HUES64 (cell line): Measurements from ENCODE around the gene NCAM2.

ENCODE experiments used
- H3K27ac ChIP-seq: 2 replicates; pipeline ENCODE4 v1.7.0; 2013; ENCODE audit warnings: low read depth, low read length, inconsistent platforms
- H3K27me3 ChIP-seq: 2 replicates; pipeline ENCODE4 v1.6.1; 2013; ENCODE audit warnings: mild to moderate bottlenecking, low read length; ENCODE audit not compliant: insufficient read depth
- H3K36me3 ChIP-seq: 2 replicates; pipeline ENCODE4 v1.6.1; 2013; ENCODE audit warnings: mild to moderate bottlenecking, low read length; ENCODE audit not compliant: insufficient read depth
- H3K4me1 ChIP-seq: 2 replicates; pipeline ENCODE4 v1.6.1; 2013; ENCODE audit warnings: mild to moderate bottlenecking, low read length, moderate library complexity; ENCODE audit not compliant: insufficient read depth
- H3K4me3 ChIP-seq: 2 replicates; pipeline ENCODE4 v1.5.1; 2013; ENCODE audit warnings: mild to moderate bottlenecking, low read length, moderate library complexity
- H3K9ac ChIP-seq: 2 replicates; pipeline ENCODE4 v1.6.1; 2013; ENCODE audit warnings: mild to moderate bottlenecking, low read depth, low read length
- H3K9me3 ChIP-seq: 2 replicates; pipeline ENCODE4 v1.6.1; 2013; ENCODE audit warnings: low read depth, low read length; ENCODE audit not compliant: insufficient read depth
- WGBS: fragments of 150-250, 120-280 bp; methylation state at CpG from one replicate; pipeline ENCODE4 v1.1.7; 2013; ENCODE audit warnings: missing lambda C conversion rate; 5-methylcytosine and 5-hydroxymethylcytosine counted together

The NCAM2 gene

GRCh38 chr21:21028275-21028820 lies 30.1 kb downstream of the NCAM2 start:
- Histone ChIP-seq H3K9me3 (no peaks in the 10 kb centered on the region), H3K27me3 (no peaks in the 10 kb centered on the region), H3K9ac (no peak overlapping the region), H3K36me3 (no peaks in the 10 kb centered on the region), H3K4me3 (no peak overlapping the region), H3K4me1 (peaks cover 8% of the 10 kb centered on the region), H3K27ac (no peak overlapping the region)
- 99% methylated on average over 2 of the region's 5 CpGs for WGBS

DNA sequence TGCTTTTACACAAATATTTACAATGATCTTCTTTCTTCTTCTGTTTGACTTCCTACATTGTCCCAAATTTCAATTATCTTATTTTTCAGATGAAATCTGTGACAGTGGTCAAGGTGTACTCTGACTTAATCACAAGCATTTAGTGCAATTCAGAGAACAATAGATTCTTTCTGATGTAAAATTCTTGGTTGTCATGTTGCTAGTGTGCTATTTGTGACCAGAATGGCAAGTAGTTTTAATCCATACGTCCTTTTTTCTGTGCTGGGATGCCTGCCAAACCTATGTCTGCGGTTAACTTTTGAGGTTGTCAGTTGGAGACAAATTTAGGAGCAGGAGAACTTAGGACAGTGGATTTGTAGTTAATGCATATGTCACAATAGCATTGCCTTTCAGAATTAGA lies 31.0 kb downstream of the NCAM2 start:
- Histone ChIP-seq H3K36me3 (no peaks in the 10 kb centered on the region), H3K27ac (no peak overlapping the region), H3K9me3 (no peaks in the 10 kb centered on the region), H3K27me3 (no peaks in the 10 kb centered on the region), H3K9ac (no peak overlapping the region), H3K4me1 (peaks cover 8% of the 10 kb centered on the region), H3K4me3 (no peak overlapping the region)
- WGBS: 66% methylated on average over 2 of the region's 2 CpGs

DNA sequence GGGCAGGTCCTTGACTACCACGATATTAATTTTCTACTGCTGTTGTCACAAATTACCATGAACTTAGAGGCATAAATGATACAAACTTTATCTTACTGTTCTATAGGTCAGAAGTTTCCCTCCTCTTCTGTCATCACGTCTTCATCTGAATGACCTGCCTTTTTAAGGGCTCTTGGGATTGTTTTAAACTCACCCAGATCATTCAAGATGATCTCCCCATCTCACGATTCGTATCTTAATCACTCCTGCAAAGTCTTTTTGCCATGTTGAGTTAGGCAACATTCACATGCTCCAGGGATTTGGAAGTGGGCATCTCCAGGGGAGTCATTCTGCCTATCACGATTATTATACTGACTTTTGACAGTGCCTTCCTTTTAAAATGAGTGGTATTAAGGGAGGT lies 32.1 kb downstream of the NCAM2 start:
- peaks cover 8% of the 10 kb centered on the region for H3K4me1 ChIP-seq
- no peaks in the 10 kb centered on the region for H3K9me3 ChIP-seq
- WGBS: 95% methylated on average over 5 of the region's 5 CpGs
- no peak overlapping the region for H3K4me3 ChIP-seq
- H3K27me3 ChIP-seq: no peaks in the 10 kb centered on the region
- no peaks in the 10 kb centered on the region for H3K36me3 ChIP-seq
- H3K9ac ChIP-seq: no peak overlapping the region
- H3K27ac ChIP-seq: no peak overlapping the region

- Histone ChIP-seq H3K27ac (no peak overlapping the region), H3K27me3 (no peaks in the 10 kb centered on the region), H3K4me3 (no peak overlapping the region), H3K4me1 (peaks cover 4% of the 10 kb centered on the region), H3K9ac (no peak overlapping the region), H3K9me3 (no peaks in the 10 kb centered on the region), H3K36me3 (no peaks in the 10 kb centered on the region)
- 96% methylated on average over 1 of the region's 2 CpGs for WGBS
Observed at GRCh38 chr21:21034036-21034435, 35.8 kb downstream of the NCAM2 start.

DNA sequence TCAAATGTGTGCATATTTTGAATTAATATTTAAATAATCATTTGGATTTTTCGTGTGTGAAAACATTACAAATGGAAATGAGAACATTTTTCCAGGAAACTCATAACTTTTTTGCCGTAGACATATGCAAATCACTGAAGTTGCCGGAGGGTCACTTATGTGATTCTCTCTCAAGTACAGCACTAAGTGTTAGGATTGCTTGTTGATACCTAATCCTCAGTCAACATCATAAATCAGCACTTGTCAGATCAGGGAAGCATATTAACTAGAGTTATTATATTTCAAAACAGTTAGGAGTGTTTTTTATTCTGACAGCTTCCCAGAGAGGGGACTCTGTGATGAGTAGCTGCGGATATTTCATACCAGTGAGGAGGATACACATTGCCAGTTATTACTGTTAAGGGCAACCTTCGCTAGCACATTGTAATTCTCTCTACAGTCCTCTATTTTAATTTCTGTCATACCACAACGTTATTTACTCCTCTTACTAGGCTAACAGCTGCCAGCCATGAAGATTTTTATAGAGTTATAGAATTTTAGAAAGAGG lies 41.5 kb downstream of the NCAM2 start:
- H3K36me3 ChIP-seq: no peaks in the 10 kb centered on the region
- no peak overlapping the region for H3K9ac ChIP-seq
- no peaks in the 10 kb centered on the region for H3K27me3 ChIP-seq
- no peak overlapping the region for H3K4me3 ChIP-seq
- H3K9me3 ChIP-seq: no peaks in the 10 kb centered on the region
- 93% methylated on average over 5 of the region's 6 CpGs for WGBS
- no peaks in the 10 kb centered on the region for H3K4me1 ChIP-seq
- H3K27ac ChIP-seq: no peak overlapping the region

GRCh38 chr21:21045518-21045917 lies 47.3 kb downstream of the NCAM2 start:
- no peak overlapping the region; the same call in 1 of the 2 replicates for H3K9ac ChIP-seq
- H3K27me3 ChIP-seq: no peaks in the 10 kb centered on the region

GRCh38 chr21:21046063-21046462 lies 47.9 kb downstream of the NCAM2 start:
- no peaks in the 10 kb centered on the region for H3K9me3 ChIP-seq
- no peaks in the 10 kb centered on the region for H3K36me3 ChIP-seq
- no peak overlapping the region; the same call in 1 of the 2 replicates for H3K9ac ChIP-seq
- peak overlapping the region; percentile 4; the same call in 1 of the 2 replicates for H3K4me3 ChIP-seq
- peak overlapping the region; percentile 93 for H3K27ac ChIP-seq
- WGBS: 25% methylated on average over 2 of the region's 2 CpGs
- H3K4me1 ChIP-seq: peaks cover 25% of the 10 kb centered on the region
- H3K27me3 ChIP-seq: no peaks in the 10 kb centered on the region

More at GRCh38 chr21:21045518-21045917, 47.3 kb downstream of the NCAM2 start:
- peaks cover 25% of the 10 kb centered on the region for H3K4me1 ChIP-seq
- H3K9me3 ChIP-seq: no peaks in the 10 kb centered on the region
- peak overlapping the region; percentile 4; the same call in 1 of the 2 replicates for H3K4me3 ChIP-seq
- H3K36me3 ChIP-seq: no peaks in the 10 kb centered on the region
- 92% methylated on average over 2 of the region's 3 CpGs for WGBS
- peak overlapping the region; percentile 93 for H3K27ac ChIP-seq

GRCh38 chr21:21051109-21052055 lies 53.2 kb downstream of the NCAM2 start:
- 71% methylated on average over 4 of the region's 4 CpGs for WGBS
- no peaks in the 10 kb centered on the region for H3K27me3 ChIP-seq
- no peak overlapping the region for H3K4me3 ChIP-seq

GRCh38 chr21:21052672-21053071 lies 54.5 kb downstream of the NCAM2 start:
- H3K4me3 ChIP-seq: no peak overlapping the region
- no peaks in the 10 kb centered on the region for H3K36me3 ChIP-seq
- no peak overlapping the region for H3K27ac ChIP-seq
- H3K27me3 ChIP-seq: no peaks in the 10 kb centered on the region
- no CpG with 5 or more reads among the region's 2 CpGs for WGBS
- H3K4me1 ChIP-seq: peaks cover 29% of the 10 kb centered on the region
- no peaks in the 10 kb centered on the region for H3K9me3 ChIP-seq
- H3K9ac ChIP-seq: no peak overlapping the region

More at GRCh38 chr21:21051109-21052055, 53.2 kb downstream of the NCAM2 start:
- Histone ChIP-seq H3K9me3 (no peaks in the 10 kb centered on the region), H3K27ac (no peak overlapping the region), H3K36me3 (no peaks in the 10 kb centered on the region), H3K4me1 (peaks cover 29% of the 10 kb centered on the region), H3K9ac (no peak overlapping the region)

DNA sequence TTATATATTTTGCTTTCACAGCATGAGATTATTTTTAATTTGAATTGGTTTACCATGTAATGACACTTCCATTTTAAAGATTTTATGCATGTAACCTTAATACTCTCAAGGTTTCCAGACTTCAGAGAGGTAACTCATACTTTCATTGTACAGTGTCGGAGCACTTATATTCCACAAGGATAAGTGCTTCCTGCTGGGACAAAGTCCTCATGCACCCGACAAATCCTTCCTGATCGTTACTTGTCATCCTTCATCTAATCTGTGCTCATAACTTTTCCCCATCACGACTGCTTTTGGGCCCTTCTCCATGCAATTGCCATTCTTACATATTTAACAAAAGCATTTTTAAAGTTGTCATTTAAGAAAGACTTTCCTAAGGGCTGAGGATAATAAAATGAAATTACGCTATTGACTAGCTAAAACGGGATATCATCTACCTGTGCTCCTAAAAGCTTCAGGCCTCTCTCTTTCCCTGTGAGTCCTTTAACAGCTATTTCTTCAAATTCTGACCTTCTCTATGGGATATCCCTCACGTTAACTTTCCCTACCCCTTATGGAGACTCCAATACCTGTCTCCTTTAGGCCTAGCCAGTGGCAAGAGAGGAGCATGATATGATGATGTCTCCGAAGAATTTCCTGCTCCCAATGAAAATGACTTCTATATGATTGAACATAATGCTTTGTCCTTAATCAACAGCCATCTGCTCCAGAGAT lies 59.3 kb downstream of the NCAM2 start:
- Histone ChIP-seq H3K27ac (no peak overlapping the region; the same call in 1 of the 2 replicates), H3K4me1 (peaks cover 39% of the 10 kb centered on the region), H3K27me3 (no peaks in the 10 kb centered on the region), H3K36me3 (no peaks in the 10 kb centered on the region), H3K9me3 (no peaks in the 10 kb centered on the region), H3K4me3 (no peak overlapping the region), H3K9ac (no peak overlapping the region)
- WGBS: 72% methylated on average over 8 of the region's 8 CpGs

DNA sequence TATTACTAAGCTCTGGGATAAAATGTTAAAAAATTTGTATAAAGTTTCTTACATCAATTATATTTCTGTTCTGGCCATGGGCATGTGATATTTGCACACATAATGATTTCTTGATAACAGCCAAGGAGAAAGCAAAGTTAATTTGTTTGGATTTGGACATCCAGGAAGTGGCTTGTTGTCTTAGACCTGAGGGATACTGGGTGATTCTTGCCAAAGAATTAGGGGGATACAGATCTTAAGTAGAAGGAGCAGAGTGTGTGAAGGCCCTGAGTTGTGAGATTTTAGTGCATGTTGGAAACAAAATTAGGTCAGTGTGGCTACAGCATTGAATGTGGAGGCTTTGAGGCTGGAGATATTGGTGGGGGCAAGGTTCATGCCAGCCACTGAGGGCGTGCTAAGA lies 65.6 kb downstream of the NCAM2 start:
- H3K9me3 ChIP-seq: no peaks in the 10 kb centered on the region
- H3K27me3 ChIP-seq: no peaks in the 10 kb centered on the region
- H3K4me3 ChIP-seq: no peak overlapping the region
- no peak overlapping the region for H3K9ac ChIP-seq
- H3K36me3 ChIP-seq: no peaks in the 10 kb centered on the region
- no CpG with 5 or more reads among the region's 1 CpG for WGBS
- H3K27ac ChIP-seq: no peak overlapping the region
- peaks cover 1% of the 10 kb centered on the region for H3K4me1 ChIP-seq
